Measurements from ENCODE around the gene RAD9A.
A peak's percentile ranks its signal among the peaks of the same experiment; 100 is the strongest.

The RAD9A gene

GRCh38 chr11:67357831-67358670 lies 33.7 kb upstream of the RAD9A start:
- DNase-seq: no peak

DNA sequence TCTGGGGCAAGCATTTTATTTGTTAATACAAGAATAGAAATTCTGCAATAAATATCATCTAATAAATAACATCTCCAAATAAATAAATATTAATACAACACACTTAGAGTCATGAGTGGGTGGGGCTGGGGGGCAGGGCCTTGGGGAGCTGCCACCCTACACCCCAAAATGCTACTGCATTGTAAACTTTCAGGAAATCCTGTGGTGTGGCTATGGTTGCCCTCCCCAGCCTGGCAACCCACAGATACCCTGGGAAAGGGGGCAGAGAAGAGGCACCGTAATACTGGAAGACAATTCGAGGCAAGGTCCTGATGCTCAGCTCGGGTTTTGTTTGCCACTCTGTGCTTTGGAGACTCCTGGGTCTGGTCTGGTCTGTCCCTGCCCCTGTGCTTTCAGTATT lies 27.6 kb upstream of the RAD9A start:
- DNase-seq: no peak

DNA sequence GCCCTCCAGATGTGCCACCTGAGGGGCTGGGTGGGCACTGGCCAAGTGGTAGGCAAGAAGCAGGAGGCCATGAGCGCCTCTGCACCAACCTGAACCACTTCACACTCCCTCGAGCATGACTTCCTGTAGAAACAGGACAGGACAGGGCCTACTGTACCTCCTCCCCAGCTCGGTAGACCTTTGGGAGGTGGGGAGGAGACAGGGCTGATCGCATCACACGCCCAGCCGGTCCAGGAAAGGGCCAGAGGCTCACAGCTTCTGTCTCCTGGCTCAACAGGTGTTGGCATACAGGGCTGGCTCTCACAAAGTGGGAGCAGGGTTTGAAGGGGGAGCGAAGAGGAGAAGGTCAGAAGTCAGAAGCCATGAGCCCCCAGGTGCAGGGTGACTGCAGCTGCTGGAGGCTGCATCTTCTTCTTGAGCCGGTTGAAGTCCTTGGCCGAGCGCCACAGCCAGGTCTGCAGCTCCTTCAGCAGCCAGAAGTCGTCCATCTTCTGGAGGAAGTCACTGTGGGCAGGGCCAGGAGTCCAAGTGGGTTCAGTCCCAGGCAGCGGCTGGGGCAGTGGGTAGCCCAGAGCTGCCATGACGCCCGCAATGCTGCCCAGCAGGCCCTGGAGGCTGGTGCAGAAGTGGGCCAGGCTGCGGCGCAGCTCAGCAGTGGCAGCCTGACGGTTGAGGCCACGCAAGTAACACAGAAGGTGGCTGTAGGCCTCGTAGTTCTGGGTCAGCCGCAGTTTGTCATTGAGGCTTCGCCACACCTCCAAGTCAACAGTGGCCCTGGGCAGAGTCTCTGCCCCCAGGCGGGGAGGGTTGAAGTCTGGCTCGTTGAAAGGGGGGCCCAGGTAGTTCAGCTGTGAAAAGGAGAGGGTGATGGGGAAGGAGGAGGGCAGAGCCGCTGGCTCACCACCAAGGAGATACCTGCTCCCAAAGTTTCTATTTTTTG lies 26.7 kb upstream of the RAD9A start:
- no peak for DNase-seq

GRCh38 chr11:67365736-67366444 lies 25.9 kb upstream of the RAD9A start:
- DNase-seq: no peak

- DNase-seq: no peak
Observed at GRCh38 chr11:67366546-67366945, 25.2 kb upstream of the RAD9A start.

- DNase-seq: no peak
Observed at GRCh38 chr11:67366961-67367760, 24.6 kb upstream of the RAD9A start.

DNA sequence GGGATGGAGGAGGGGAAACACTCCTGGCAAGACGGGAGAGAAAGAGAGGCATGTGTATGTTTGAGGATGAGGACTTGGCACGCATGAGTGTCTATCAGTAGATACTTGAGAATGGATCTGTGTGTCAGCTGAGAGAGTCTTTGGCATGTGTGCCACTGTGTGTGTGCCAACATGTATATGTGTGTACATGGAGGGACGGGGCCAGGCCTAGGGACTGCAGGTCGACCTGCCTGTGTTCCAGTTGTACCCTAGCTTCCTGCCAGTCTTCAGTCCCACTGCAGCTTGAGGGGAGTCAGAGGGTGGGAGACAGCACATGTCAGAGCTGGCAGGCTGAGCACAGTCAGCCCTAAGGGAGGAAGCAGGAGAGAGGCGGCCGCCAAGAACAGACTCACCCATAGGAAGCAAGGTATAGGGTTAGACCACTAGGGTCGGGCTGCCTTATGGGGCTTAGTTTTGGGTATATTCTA lies 24.0 kb upstream of the RAD9A start:
- no peak for DNase-seq

GRCh38 chr11:67368621-67369020 lies 23.2 kb upstream of the RAD9A start:
- no peak for DNase-seq

DNA sequence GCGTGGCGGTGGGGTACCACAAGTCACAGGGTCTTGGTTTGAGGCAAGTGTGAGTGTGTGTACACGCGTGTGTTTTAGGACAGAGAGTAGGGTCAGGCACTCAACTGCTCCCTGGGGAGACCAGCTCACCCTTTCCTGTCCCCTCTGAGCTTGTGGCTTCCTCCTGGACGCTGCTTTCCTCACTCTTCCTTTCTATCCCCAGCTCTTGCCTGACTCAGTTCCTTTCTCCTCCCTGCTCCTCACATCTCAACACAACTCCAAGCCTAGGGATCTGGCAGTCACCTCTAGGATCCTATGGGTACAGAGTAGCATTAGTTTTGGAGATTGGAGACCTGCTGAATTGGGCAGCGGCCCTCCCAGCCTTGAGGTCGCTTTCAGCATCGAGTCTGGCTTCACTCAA lies 22.5 kb upstream of the RAD9A start:
- no peak for DNase-seq

DNA sequence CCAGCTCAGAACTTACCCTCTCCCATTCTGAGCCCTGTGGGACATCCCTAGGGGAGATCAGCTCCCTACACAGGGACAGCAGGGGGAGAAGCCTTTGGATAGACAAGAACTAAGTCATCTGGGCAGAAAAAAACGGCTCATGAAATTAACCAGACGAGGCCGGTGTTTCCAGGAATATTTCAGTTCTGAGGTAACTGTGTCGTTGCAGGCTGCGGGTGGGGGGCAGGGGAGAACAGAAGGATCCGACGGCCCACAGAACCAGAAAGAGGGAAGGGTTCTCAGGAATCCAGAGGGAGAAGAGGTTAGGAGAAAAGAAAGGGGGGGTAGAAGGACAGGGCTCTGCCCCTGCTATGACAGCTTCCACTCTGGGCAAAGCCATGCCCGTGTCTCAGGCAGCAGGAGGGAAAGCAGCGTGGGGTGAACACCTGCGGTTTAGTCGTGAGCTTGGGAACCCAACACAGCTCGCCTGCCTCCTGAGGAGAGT lies 21.9 kb upstream of the RAD9A start:
- no peak for DNase-seq

GRCh38 chr11:67370351-67371076 lies 21.3 kb upstream of the RAD9A start:
- DNase-seq: no peak

- no peak for DNase-seq
Observed at GRCh38 chr11:67371189-67371910, 20.4 kb upstream of the RAD9A start.

GRCh38 chr11:67371911-67372320 lies 19.9 kb upstream of the RAD9A start:
- no peak for DNase-seq

DNA sequence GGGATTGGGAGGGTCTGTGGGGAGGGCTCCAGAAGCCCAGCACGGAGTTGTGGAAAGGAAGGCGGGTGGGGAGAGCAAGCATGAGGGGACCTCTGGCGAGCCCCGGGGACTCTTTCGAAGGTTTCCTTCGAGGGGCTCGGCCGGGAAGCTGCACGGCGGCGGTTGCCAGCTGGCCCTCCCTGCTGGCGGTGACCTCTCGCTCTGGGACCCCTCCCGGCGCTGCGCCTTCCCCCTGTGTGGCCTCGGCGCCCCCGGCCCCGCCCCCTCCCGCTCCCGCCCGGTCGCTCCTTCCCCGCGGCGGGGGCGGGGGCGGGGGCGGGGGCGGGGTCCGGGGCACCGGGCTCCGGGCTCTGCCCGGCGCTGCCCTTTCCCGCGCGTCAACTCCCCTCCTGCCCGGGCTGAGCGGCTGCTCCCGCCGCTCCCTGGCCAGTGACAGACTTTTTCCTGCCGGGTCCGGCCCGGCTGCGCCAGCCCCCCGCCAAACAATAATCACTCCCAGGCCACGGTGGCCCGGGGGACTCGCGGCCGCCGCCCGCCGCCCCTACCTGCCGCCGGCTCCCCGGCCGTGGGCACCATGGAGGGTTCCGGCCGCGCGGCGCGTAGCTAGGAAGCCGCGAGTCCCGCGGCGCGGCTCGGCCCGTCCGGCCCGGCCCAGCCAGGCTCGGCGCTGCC lies 19.3 kb upstream of the RAD9A start:
- no peak for DNase-seq

DNA sequence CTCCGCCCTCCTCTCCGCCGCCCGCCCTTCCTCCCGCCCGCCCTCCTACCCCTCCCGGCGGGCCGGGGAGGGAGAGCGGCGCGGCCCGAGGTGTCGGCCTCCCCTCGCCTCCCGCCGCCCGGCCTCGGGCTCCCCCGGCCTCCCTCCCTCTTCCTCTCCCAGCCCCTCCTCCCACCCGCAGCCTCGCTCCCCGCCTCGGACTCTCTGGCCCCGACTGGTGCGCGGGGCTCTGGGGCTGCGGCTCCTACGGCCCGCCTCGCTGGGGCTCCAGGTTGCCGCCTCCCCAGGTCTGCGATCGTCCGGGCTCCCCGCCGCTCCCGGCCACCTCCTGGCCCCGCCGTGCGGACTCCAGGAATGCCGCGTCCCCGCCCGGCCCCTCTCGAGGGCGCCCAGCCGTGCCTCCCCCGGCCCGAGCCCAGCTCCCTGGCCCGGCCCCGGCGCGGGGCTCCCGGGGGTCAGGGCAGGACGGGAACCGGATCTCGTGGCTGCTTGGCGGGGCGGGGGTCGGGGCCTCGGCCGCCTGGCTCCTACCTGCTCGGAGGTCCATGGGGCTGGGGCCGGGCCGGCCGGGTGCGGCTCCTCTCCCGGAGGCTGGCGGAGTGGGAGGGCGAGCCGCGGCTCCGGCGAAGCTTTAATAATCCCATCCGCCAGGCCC lies 18.7 kb upstream of the RAD9A start, which contains the start of gene CLCF1:
CLCF1 (minus strand) TSS at position 606 of the 655 bp plus-strand sequence; CDS start at position 547, 59 bp downstream.
- peak; percentile 12 for DNase-seq

DNA sequence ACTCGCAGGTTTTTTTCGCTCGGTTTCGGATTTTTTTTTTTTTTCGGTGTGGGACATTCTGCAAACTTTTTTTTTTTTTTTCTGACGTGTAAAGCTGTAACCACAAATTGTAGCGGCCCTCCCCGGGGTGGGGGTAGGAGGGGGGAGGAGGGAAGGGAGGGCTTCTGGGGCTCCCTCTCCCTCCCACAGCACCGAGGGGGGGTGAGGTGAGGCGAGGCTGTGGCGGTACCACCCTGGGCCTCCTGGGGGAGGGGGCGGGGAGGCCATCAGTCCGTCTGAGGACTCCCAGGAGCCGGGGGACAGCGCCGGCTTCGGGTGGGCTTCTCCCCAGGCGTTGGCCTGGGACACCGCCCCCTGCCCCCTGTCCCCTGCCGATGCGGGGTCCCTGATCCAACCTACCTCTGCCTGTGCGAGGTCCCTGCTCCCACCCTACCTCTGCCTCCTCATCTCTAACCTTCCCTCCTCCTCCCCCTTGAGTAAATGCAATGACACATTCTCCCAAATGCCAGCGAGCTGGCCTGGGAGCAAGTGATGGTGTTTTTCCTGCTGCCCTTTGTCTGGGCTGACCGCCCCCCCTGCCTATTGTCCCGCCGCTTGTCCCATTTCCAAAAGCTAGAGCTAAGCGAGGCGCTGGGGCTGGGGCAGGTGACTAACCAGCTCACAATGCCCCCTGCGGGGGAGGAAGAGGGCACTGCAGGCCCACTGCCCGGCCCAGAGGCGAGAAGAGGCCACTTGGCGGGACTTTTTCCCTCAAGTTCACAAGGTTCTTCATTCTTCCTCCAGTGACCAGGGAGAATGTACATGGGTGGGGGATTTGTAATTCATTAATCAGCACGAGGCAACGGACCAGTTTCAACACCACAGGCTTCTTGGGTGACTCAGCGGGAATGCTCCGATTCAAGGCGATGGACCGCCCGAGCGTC lies 17.9 kb upstream of the RAD9A start:
- no peak for DNase-seq

DNA sequence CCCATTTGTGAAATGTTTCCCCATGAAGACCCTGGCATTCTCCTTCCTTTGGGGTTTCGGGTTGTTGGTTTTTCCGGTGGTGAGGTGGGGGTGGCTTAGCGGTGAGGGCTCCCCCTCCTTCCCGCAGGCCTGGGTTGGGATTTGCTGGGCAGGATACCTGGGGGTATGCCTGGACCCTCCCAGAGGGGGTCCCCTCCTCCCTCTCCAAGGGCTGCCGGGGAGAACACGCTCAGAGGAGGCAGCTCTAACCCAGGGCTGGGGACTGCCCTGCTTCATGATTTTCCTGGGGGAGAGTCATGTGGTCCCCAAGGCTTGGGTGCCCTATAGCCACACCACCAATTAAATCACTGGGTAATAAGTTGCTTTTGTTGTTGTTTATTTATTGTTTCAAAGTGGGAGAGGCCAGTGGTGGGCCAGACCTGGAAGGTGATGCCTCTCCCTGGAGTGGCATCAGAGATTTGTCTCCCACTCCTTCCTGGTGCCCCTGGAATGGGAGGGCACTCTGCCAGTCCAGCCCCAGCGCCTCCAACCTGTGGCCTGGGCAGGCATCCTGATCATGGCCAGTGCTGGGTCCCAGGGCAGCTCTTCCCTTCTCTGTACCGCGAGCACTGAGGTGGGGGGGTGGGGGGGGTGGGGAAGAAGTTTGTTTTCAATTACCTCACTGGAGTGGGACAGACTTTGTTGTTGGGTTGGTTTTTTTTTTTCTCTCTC lies 17.1 kb upstream of the RAD9A start:
- no peak for DNase-seq
